OCI-LY7 (cell line): ENCODE measurements around the gene TMEM164.

Experiments used
- EZH2phosphoT487 ChIP-seq: fragments of 200-600 bp; sonication (generic); IDR thresholded peaks from 2 replicates; pipeline ENCODE4 v1.6.1; 2018; ENCODE audit warnings: low read depth, borderline replicate concordance, mild to moderate bottlenecking, mixed run types, antibody characterized with exemption, low read length, moderate library complexity, mixed read lengths
- TF ChIP-seq, protein P1 (sequence below): fragments of 200-600 bp; sonication (generic); conservative IDR thresholded peaks from 2 replicates; pipeline ENCODE4 v1.5.1; 2014; ENCODE audit warnings: mild to moderate bottlenecking, antibody characterized with exemption, low read length, moderate library complexity, mixed read lengths

GRCh38 chrX:110022599-110023448 is 19.9 kb downstream of the TMEM164 start:
- TF ChIP-seq, protein P1, sequence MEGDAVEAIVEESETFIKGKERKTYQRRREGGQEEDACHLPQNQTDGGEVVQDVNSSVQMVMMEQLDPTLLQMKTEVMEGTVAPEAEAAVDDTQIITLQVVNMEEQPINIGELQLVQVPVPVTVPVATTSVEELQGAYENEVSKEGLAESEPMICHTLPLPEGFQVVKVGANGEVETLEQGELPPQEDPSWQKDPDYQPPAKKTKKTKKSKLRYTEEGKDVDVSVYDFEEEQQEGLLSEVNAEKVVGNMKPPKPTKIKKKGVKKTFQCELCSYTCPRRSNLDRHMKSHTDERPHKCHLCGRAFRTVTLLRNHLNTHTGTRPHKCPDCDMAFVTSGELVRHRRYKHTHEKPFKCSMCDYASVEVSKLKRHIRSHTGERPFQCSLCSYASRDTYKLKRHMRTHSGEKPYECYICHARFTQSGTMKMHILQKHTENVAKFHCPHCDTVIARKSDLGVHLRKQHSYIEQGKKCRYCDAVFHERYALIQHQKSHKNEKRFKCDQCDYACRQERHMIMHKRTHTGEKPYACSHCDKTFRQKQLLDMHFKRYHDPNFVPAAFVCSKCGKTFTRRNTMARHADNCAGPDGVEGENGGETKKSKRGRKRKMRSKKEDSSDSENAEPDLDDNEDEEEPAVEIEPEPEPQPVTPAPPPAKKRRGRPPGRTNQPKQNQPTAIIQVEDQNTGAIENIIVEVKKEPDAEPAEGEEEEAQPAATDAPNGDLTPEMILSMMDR: no peak
- TF ChIP-seq EZH2phosphoT487: no peak
